Activated T-cell treated with anti-CD3 and anti-CD28 coated beads, Interleukin-2, amount 50 U/mL, for 72 hours (primary cell): ENCODE results near the gene CPN1. TPM values are rescaled to one million over a fixed set of nuclear protein-coding genes. Genes with fewer than 3 reads are reported as not detected.
A peak's percentile ranks its signal among the peaks of the same experiment; 100 is the strongest.
"Not testable (repeated sequence)": the region's sequence is repeated elsewhere in the genome, so short reads cannot be mapped to it uniquely, and the experiment has no call there.

Experiments
- ATAC-seq, 2 donors: fragments of 150-1000 bp; cut with Tn5 transposase; replicated peaks in 1 of 2; 2 replicates each; pipeline ENCODE4 v1.10.0; 2021; ENCODE audit warnings: moderate library complexity in 2 of 2, mild to moderate bottlenecking in 1 of 2
- DNase-seq, 2 donors: peaks; one replicate each; pipeline ENCODE4 v3.0.0; 2021 to 2022; ENCODE audit warnings: mixed read lengths in 1 of 2
- H3K27ac Mint-ChIP-seq: one replicate; pipeline ENCODE4 v1.8.0; 2022; ENCODE audit warnings: mild to moderate bottlenecking, moderate library complexity, mixed read lengths
- H3K27me3 Mint-ChIP-seq: one replicate; pipeline ENCODE4 v1.8.0; 2022; ENCODE audit warnings: low read depth, mixed read lengths
- H3K36me3 Mint-ChIP-seq, 2 donors: one replicate each; pipeline ENCODE4 v1.8.0; 2022; ENCODE audit warnings: mixed read lengths in 2 of 2, mild to moderate bottlenecking in 1 of 2; ENCODE audit not compliant: insufficient read depth in 2 of 2
- H3K4me1 Mint-ChIP-seq: one replicate; pipeline ENCODE4 v1.8.0; 2022; ENCODE audit warnings: low read depth, mixed read lengths
- H3K4me3 Mint-ChIP-seq, 2 donors: one replicate each; pipeline ENCODE4 v1.8.0; 2022; ENCODE audit warnings: mild to moderate bottlenecking in 2 of 2, mixed read lengths in 2 of 2, moderate library complexity in 2 of 2
- H3K9me3 Mint-ChIP-seq, 2 donors: one replicate each; pipeline ENCODE4 v1.8.0; 2022; ENCODE audit warnings: mixed read lengths in 2 of 2
- total RNA-seq, 2 donors: library from RNA; stranded (reverse); gene quantifications; one replicate each; pipeline ENCODE4 v1.2.3, GENCODE V29; 2022

CPN1 gene
- total RNA-seq, 2 donors from 2014 or later, result not detected

DNA sequence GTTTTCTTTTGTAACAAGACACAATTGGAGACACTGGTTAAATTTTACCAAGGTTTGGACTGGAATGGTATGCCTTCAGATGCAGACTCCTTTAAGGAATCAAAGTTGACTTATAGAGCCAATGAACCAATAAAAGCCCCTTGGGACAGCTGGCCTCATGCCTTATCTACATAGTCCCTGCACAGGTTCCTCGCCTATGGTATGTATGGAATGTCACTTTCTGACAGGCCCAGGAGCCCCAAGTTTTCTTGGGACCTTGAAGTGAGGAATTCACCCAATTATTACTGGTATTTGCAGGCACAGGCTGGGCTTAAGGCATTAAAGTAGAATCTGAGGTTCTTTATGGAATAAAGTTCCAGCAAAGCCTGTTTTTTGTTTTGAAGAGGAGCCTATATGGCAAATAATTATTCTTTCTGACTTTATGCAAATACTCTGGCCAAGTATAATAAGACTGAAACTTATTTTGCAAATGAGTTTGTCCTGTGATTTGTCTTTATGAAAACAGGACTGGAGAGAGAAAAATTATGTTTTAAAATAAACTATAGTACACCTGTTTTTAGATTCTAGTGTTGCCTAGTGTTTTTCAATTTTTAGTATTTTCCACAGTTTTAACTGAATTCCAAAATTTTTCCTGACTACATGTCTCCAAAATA is 47.8 kb downstream of the CPN1 start:
- Mint-ChIP-seq H3K9me3 (no peaks in the 10 kb centered on the region), H3K4me1 (no peaks in the 10 kb centered on the region), H3K27me3 (no peaks in the 10 kb centered on the region), H3K36me3 (peaks cover 0 to 2% of the 10 kb centered on the region in 2 donors), H3K4me3 (no peak overlapping the region), H3K27ac (no peak overlapping the region)
- no peak for ATAC-seq
- DNase-seq, result no peak

DNA sequence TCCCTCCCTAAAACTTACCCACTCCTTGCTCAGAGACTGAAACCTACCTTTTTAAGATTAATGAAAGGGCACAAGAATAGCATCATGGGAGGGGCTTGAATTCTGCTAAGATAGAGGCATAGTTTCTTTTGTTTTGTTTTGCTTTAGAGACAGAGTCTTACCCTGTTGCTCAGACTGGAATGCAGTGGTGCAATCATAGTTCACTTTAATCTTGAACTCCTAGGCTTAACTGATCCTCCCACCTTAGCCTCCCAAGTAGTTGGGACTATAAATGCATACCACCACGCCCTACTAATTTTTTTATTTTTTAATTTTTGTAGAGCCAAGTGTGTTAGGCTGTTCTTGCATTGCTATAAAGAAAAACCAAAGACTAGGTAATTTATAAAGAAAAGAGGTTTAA is 54.3 kb downstream of the CPN1 start:
- Mint-ChIP-seq H3K4me3 (no peak overlapping the region), H3K4me1 (no peaks in the 10 kb centered on the region), H3K9me3 (peaks cover 4% of the 10 kb centered on the region in 2 donors), H3K27me3 (no peaks in the 10 kb centered on the region), H3K36me3 (peaks cover 3 to 8% of the 10 kb centered on the region in 2 donors), H3K27ac (no peak overlapping the region)
- no peak for ATAC-seq
- no peak for DNase-seq

DNA sequence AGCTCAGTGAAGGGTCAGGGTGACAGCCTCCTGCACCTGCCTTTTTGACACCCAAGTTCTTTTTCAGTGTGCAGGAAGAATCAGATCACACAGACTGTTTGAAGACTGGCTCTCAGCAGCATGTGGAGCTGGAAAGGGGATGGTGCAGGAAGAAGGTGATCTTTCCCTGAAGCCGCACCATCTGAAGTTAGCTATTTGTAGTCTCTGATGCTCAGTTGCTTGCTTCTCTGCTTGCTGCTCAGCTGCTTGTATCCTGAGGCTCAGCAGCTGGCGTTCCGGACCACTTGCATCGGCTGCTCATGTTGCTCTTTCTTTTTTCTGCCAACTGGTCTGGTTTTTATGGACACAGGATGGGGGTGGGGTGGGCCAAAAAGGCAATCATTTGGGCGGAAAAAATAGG is 56.1 kb downstream of the CPN1 start:
- no peaks in the 10 kb centered on the region for H3K27me3 Mint-ChIP-seq
- no peak for ATAC-seq
- H3K27ac Mint-ChIP-seq, result no peak overlapping the region
- DNase-seq, result no peak
- peaks cover 8% of the 10 kb centered on the region for H3K4me1 Mint-ChIP-seq
- H3K4me3 Mint-ChIP-seq, result no peak overlapping the region
- peaks cover 4% of the 10 kb centered on the region in 2 donors for H3K9me3 Mint-ChIP-seq
- H3K36me3 Mint-ChIP-seq, result peaks cover 3 to 8% of the 10 kb centered on the region in 2 donors

DNA sequence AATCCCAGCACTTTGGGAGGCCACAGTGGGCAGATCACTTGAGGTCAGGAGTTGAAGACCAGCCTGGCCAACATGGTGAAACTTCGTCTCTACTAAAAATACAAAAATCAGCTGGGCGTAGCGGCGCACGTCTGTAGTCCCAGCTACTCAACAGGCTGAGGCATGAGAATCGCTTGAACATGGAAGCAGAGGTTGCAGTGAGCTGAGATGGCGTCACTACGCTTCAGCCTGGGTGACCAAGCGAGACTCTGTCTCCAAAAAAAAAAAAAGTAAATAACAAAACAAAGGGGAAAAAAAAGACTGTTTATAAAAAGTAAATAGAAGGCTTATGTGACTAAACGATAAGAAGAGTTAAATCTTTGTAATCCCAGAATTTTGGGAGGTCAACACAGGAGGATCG is 56.9 kb downstream of the CPN1 start:
- H3K4me1 Mint-ChIP-seq, result peaks cover 16% of the 10 kb centered on the region
- DNase-seq (no peak), ATAC-seq (no peak)
- H3K36me3 Mint-ChIP-seq, result peaks cover 3 to 8% of the 10 kb centered on the region in 2 donors
- no peaks in the 10 kb centered on the region for H3K27me3 Mint-ChIP-seq
- H3K4me3 Mint-ChIP-seq, result no peak overlapping the region
- H3K9me3 Mint-ChIP-seq, result peaks cover 4% of the 10 kb centered on the region in 2 donors
- no peak overlapping the region for H3K27ac Mint-ChIP-seq

DNA sequence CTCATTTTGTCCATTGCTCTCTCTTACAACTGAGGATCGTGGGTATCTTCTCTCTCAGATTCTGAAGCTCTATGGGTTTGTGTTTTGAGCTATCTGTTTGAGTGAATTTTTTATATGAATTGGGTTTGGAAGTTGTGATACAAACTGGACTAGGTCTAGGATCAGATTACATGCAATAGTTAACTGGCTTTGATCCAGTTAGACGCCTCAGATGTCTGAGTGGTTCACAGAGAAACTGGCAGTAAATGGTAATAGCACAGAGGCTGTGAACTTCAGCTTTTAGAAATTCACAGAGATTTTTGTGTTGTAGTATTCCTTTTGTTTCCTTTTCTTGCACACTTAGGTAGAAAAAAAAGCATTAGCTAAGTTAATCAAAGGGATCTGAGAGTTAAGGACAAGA is 59.3 kb downstream of the CPN1 start:
- Mint-ChIP-seq H3K27ac (no peak overlapping the region), H3K4me3 (no peak overlapping the region), H3K36me3 (no peaks in the 10 kb centered on the region), H3K9me3 (peaks cover 0 to 1% of the 10 kb centered on the region in 2 donors), H3K27me3 (peaks cover 6% of the 10 kb centered on the region), H3K4me1 (peaks cover 16% of the 10 kb centered on the region)
- DNase-seq (no peak), ATAC-seq (no peak)

DNA sequence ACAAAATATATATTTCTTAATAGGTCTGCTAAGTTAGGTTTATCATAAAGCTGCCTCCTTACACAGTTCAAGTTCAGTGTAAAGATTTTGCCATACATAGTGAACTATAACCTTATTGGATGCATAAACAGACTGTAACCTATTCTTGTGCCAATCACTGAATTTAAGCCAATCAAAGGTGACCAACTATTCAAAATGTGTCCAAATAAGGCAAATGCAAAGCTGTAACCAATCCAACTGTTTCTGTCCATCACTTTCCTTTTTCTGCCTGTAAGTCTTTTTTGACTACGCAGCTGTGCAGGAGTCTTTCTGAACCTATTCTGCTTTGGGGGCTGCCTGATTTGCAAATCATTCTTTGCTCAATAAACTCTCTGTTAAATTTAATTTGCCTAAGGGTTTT is 60.3 kb downstream of the CPN1 start:
- no peak overlapping the region for H3K27ac Mint-ChIP-seq
- no peak for ATAC-seq
- H3K9me3 Mint-ChIP-seq, result no peaks in the 10 kb centered on the region
- peaks cover 6% of the 10 kb centered on the region for H3K27me3 Mint-ChIP-seq
- peaks cover 16% of the 10 kb centered on the region for H3K4me1 Mint-ChIP-seq
- no peak overlapping the region for H3K4me3 Mint-ChIP-seq
- no peaks in the 10 kb centered on the region for H3K36me3 Mint-ChIP-seq
- DNase-seq, result no peak

DNA sequence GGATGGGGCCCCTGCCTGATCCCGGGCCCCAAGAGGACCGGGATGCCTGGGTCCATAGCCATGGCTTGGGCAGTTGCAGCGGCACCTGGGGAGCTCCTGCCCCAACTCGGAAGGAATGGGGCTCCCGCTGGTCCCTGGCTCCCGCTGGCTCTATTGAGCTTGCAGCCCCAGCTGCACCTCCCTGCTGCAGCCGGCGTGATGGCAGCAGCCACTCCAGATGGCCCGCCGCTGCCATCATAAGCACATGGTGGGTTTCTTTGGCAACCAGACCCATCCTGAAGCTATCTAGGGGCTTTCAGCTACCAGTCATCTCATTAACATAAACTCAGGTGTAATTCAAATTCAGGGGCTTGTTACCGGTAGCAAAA is 60.8 kb downstream of the CPN1 start:
- DNase-seq, result no peak
- peaks cover 6% of the 10 kb centered on the region for H3K27me3 Mint-ChIP-seq
- no peaks in the 10 kb centered on the region for H3K9me3 Mint-ChIP-seq

DNA sequence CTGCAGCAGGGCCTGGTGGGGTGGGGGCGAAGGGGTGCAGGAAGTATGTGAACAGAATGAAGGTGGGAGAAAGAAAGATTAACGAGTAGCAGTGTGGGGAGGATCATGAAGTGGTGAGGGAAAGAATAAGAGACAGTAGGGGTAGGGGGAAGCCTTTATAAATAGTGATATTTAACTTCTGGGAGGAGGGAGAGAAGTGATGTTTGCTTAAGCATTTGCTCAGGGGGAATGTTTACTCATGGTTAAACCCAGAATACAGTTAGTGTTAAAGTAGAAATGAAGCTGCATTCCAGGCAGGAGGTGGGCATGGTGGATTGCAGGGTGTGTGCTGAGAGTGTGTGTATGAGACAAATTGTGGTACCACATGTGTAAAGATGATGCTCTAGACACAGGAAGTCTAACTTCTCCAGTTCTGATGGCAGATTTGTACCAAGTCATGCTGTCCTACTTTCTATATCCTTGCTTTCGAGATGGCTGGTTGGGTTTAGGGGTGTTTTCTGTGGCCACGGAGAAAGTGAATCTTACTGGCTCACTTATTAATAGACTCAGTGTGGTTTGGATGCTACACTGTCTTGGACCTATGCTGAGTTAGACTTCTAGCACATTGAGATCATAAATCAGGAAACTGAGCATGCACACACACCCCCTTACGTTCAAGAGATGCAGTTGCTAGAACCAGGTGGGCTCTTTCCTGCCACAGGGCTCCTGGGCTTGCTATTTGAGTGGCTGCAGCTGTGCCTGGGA is 61.4 kb downstream of the CPN1 start:
- DNase-seq (peak in 1 of 2 donors; percentile 8), ATAC-seq (peak; percentile 83 to 89)
- no peaks in the 10 kb centered on the region for H3K36me3 Mint-ChIP-seq
- H3K27ac Mint-ChIP-seq, result no peak overlapping the region
- no peak overlapping the region for H3K4me3 Mint-ChIP-seq
- H3K27me3 Mint-ChIP-seq, result peaks cover 6% of the 10 kb centered on the region
- peaks cover 16% of the 10 kb centered on the region for H3K4me1 Mint-ChIP-seq
- no peaks in the 10 kb centered on the region for H3K9me3 Mint-ChIP-seq

More for the DNA sequence above, 60.8 kb downstream of the CPN1 start:
- H3K4me3 Mint-ChIP-seq, result no peak overlapping the region
- H3K27ac Mint-ChIP-seq, result no peak overlapping the region
- peaks cover 16% of the 10 kb centered on the region for H3K4me1 Mint-ChIP-seq
- H3K36me3 Mint-ChIP-seq, result no peaks in the 10 kb centered on the region
- ATAC-seq, result no peak

DNA sequence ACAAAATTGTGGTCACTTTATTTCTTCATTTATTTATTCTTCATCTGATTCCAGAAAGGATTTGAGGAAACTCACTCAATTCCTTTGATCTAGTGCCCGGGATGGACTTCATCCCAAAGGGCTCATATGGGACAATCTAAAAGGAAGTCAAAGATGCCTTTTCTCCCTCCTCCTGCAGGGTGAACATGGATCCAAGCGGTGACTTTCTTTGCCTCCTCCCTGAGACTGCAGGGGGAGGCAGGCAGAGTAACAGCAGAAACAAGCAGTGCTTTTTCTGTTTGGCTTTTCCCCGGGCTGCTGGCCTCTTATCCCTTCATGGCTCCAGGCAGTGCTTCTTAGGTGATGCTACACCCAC is 61.9 kb downstream of the CPN1 start:
- H3K27ac Mint-ChIP-seq, result no peak overlapping the region
- H3K36me3 Mint-ChIP-seq, result no peaks in the 10 kb centered on the region
- H3K27me3 Mint-ChIP-seq, result peaks cover 6% of the 10 kb centered on the region
- H3K9me3 Mint-ChIP-seq, result no peaks in the 10 kb centered on the region
- H3K4me3 Mint-ChIP-seq, result no peak overlapping the region
- no peak for DNase-seq
- peaks cover 16% of the 10 kb centered on the region for H3K4me1 Mint-ChIP-seq
- ATAC-seq, result no peak

DNA sequence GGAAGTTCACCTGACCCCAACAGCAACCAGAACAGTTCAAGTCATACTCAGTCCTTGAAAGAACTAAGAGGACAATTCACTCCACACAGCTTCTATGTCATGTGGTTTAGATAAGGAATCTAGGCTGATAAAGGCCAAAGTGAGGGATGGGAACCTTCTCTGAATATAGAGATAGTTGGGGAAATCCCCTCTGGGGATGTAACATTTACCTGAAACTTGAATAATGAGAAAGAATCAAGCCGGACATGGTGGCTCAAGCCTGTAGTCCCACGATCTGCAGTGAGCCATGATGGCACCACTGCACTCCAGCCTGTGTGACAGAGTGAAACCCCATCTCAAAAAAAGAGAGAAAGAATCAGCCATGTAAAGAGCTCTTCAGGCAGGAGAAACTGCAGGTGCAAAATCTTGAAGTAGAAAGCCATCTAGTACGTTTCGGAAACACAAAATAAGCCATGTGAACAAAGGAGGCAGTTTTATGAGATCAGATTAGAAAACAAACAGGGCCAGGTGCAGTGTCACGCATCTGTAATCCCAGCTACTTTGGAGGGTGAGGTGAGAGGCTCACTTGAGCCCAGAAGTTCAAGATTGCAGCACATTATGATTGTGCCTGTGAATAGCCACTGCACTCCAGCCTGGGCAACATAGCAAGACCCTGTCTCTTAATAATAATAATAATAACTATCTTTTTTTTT is 67.5 kb downstream of the CPN1 start:
- no peak overlapping the region for H3K27ac Mint-ChIP-seq

DNA sequence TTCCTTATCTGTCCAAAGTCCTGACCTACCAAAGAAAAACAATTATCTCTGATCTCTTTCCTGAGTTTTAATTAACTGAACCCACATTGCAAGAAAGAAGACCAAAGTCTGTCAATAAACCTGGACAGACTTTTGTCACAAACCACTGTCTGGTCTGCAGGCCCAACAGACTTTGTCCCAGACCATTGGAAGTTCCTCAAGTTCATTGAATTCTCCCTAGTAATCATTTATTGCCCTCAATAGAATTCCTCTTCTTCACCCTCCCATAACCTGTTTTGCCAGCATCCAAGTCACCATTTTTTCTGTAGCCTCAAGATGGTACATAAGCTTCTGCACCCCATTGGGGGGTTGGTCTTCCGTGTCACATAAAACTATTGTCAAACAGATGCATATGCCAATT is 68.0 kb downstream of the CPN1 start:
- DNase-seq (no peak), ATAC-seq (no peak)
- H3K9me3 Mint-ChIP-seq, result no peaks in the 10 kb centered on the region
- H3K4me1 Mint-ChIP-seq, result peaks cover 26% of the 10 kb centered on the region
- H3K4me3 Mint-ChIP-seq, result no peak overlapping the region
- no peaks in the 10 kb centered on the region for H3K36me3 Mint-ChIP-seq
- H3K27ac Mint-ChIP-seq, result no peak overlapping the region
- H3K27me3 Mint-ChIP-seq, result peaks cover 17% of the 10 kb centered on the region

More for the DNA sequence above, 67.5 kb downstream of the CPN1 start:
- no peak for ATAC-seq
- H3K36me3 Mint-ChIP-seq, result no peaks in the 10 kb centered on the region
- no peak overlapping the region for H3K4me3 Mint-ChIP-seq
- peaks cover 17% of the 10 kb centered on the region for H3K27me3 Mint-ChIP-seq
- H3K9me3 Mint-ChIP-seq, result no peaks in the 10 kb centered on the region
- peaks cover 20% of the 10 kb centered on the region for H3K4me1 Mint-ChIP-seq
- no peak for DNase-seq

DNA sequence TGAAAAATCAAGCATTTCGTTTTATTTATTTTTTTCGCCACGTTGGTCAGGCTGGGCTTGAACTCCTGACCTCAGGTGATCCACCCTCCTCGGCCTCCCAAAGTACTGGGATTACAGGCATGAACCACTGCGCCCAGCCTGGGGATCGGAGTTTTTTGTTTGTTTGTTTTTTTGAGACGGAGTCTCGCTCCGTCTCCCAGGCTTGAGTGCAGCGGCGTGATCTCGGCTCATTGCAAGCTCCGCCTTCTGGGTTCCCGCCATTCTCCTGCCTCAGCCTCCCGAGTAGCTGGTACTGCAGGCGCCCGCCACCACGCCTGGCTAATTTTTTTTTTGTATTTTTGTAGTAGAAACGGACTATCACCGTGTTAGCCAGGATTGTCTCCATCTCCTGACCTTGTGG is 69.8 kb downstream of the CPN1 start:
- Mint-ChIP-seq H3K4me1 (peaks cover 42% of the 10 kb centered on the region), H3K27me3 (peaks cover 22% of the 10 kb centered on the region)
- H3K36me3 Mint-ChIP-seq, H3K4me3 Mint-ChIP-seq, H3K9me3 Mint-ChIP-seq, DNase-seq, ATAC-seq, H3K27ac Mint-ChIP-seq: not testable (repeated sequence)
